ENCODE data around the gene SAT1.

Gene SAT1

DNA sequence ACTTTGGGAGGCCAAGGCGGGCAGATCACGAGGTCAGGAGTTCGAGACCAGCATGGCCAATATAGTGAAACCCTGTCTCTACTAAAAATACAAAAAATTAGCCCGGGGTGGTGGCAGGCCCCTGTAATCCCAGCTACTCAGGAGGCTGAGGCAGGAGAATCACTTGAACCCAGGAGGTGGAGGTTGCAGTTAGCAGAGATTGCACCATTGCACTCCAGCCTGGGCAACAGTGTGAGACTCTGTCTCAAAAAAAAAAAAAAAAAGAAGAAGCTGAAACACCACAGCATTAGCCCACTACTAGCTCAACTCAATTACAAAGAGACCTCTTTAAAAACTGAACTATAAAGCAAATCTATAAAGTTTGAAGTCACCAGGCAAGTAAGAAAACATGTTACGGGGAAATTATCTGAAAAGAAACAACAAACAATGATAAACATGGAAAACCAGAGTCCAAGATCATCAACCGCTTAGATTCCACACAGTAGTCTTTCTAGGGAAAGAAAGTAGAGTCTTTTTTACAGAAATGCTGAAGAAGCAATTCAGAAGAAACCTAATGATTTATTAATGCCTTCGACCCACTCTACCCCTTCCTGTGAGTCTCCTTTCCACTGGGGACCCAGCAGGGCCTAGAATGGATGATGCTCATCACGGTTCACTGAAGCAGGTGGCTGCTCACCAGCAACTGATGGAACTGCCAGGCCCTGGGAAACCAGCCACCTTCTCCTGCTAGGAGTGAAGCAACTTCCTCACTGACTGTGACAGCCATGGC, 6.6 kb downstream of the SAT1 start:
- ChIA-PET POLR2A (no interaction called here), CTCF (no interaction called here)
- TF ChIP-seq, protein P1, sequence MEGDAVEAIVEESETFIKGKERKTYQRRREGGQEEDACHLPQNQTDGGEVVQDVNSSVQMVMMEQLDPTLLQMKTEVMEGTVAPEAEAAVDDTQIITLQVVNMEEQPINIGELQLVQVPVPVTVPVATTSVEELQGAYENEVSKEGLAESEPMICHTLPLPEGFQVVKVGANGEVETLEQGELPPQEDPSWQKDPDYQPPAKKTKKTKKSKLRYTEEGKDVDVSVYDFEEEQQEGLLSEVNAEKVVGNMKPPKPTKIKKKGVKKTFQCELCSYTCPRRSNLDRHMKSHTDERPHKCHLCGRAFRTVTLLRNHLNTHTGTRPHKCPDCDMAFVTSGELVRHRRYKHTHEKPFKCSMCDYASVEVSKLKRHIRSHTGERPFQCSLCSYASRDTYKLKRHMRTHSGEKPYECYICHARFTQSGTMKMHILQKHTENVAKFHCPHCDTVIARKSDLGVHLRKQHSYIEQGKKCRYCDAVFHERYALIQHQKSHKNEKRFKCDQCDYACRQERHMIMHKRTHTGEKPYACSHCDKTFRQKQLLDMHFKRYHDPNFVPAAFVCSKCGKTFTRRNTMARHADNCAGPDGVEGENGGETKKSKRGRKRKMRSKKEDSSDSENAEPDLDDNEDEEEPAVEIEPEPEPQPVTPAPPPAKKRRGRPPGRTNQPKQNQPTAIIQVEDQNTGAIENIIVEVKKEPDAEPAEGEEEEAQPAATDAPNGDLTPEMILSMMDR (IDR thresholded peaks at IDR 0.05; ENCODE audit: control extremely low read depth, extremely low read depth, low read depth, missing control alignments), result no peak
- DNase-seq (ENCODE audit: extremely low spot score), result no peak

DNA sequence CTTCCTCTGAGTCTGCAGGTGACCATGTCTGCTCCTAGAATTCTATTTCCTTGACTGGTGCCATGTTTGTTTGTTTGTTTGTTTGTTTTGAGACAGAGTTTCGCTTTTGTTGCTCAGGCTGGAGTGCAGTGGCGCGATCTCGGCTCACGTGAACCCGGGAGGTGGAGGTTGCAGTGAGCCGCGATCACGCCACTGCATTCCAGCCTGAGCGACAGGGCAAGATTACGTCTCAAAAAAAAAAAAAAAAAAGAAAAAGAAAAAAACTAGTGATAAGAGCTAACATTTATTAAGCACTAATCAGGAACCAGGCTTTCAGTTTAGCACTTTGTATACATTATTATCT, 7.2 kb downstream of the SAT1 start:
- ChIA-PET CTCF (no interaction called here), POLR2A (no interaction called here)
- no peak for DNase-seq (ENCODE audit: extremely low spot score)
- TF ChIP-seq, protein P1 (IDR thresholded peaks at IDR 0.05; ENCODE audit: control extremely low read depth, extremely low read depth, low read depth, missing control alignments), result no peak

GRCh38 chrX:23792861-23793553, 10.0 kb downstream of the SAT1 start:
- TF ChIP-seq, protein P1 (IDR thresholded peaks at IDR 0.05; ENCODE audit: control extremely low read depth, extremely low read depth, low read depth, missing control alignments), result no peak

DNA sequence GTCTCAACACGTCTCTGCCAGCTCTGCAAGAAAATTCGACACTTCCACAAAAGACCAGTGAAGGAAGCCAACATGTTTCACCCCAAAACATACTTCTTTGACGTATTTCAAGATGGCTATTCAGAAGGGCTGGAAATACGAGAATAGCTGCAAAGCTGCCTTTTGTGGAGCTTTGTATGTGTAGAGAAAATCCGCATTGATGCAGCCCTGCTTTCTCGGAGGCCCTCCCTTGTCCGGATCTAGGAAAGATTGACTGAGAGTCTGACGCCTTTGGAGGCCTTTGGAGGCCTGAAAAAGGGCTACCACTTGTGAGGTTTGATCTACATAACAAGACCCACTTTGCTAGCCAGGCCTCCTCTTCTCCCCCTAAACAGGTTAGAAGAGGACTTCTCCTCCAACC, 12.2 kb downstream of the SAT1 start:
- CTCF ChIA-PET, result interaction anchor here (1.1 kb wide), 1 partner anchor 28 kb away, joined by 3 read pairs; no protein-coding TSS in a partner anchor
- no peak for DNase-seq (ENCODE audit: extremely low spot score)
- POLR2A ChIA-PET, result no interaction called here
- TF ChIP-seq, protein P1 (IDR thresholded peaks at IDR 0.05; ENCODE audit: control extremely low read depth, extremely low read depth, low read depth, missing control alignments), result no peak

More at GRCh38 chrX:23792861-23793553, 10.0 kb downstream of the SAT1 start:
- POLR2A ChIA-PET, result interaction anchor here (0.5 kb wide), 1 partner anchor 8 kb away, joined by 3 read pairs; no protein-coding TSS in a partner anchor
- CTCF ChIA-PET, result interaction anchor here (0.8 to 1.3 kb wide), 2 partner anchors 108 to 109 kb away, joined by 3 to 4 read pairs; no protein-coding TSS in a partner anchor
- no peak for DNase-seq (ENCODE audit: extremely low spot score)

- TF ChIP-seq, protein P1 (IDR thresholded peaks at IDR 0.05; ENCODE audit: control extremely low read depth, extremely low read depth, low read depth, missing control alignments), result no peak
- CTCF ChIA-PET, result interaction anchor here (1.1 to 2.7 kb wide), 3 partner anchors 14 to 42 kb away, joined by 3 to 8 read pairs (median 3); partner anchors contain the start of gene SAT1
- POLR2A ChIA-PET, result no interaction called here
- no peak for DNase-seq (ENCODE audit: extremely low spot score)
These were observed 14.6 kb downstream of the SAT1 start for GRCh38 chrX:23797371-23798128.

- POLR2A ChIA-PET, result no interaction called here
- CTCF ChIA-PET, result interaction anchor here (1.6 to 2.7 kb wide), 2 partner anchors 16 to 102 kb away, joined by 5 to 8 read pairs; partner anchors contain the start of gene SAT1
- TF ChIP-seq, protein P1 (IDR thresholded peaks at IDR 0.05; ENCODE audit: control extremely low read depth, extremely low read depth, low read depth, missing control alignments), result no peak
- DNase-seq (ENCODE audit: extremely low spot score), result no peak
These were observed 16.6 kb downstream of the SAT1 start for GRCh38 chrX:23799469-23800065.

Measured in GM10248 (cell line).